ENCODE data around the gene NIT1.

NIT1 gene

GRCh38 chr1:161153682-161154337, 35.9 kb downstream of the NIT1 start, which contains the start of gene UFC1:
Gene UFC1, plus strand, starts transcription at chr1:161153978. Its CDS starts 20 bp downstream, at chr1:161153998.
- peak; percentile 55 to 65 for DNase-seq (ENCODE audit: low read depth in 2 of 2)

- DNase-seq (ENCODE audit: low read depth in 2 of 2), result no peak
Measured at GRCh38 chr1:161157867-161158266, 40.0 kb downstream of the NIT1 start.

GRCh38 chr1:161158316-161159010, 40.6 kb downstream of the NIT1 start:
- no peak for DNase-seq (ENCODE audit: low read depth in 2 of 2)

GRCh38 chr1:161159087-161159912, 41.4 kb downstream of the NIT1 start, which contains the start of gene USP21:
Gene USP21, plus strand, starts transcription at chr1:161159500. Its CDS starts 1,141 bp downstream, at chr1:161160641.
- DNase-seq (ENCODE audit: low read depth in 2 of 2), result peak; percentile 82 to 83

GRCh38 chr1:161159913-161160243, 42.0 kb downstream of the NIT1 start:
- DNase-seq (ENCODE audit: low read depth in 2 of 2), result no peak

- DNase-seq (ENCODE audit: low read depth in 2 of 2), result no peak
Measured at GRCh38 chr1:161160671-161161145, 42.8 kb downstream of the NIT1 start.

GRCh38 chr1:161161652-161162051, 43.7 kb downstream of the NIT1 start:
- DNase-seq (ENCODE audit: low read depth in 2 of 2), result no peak

- no peak for DNase-seq (ENCODE audit: low read depth in 2 of 2)
Measured at GRCh38 chr1:161162052-161162451, 44.1 kb downstream of the NIT1 start.

GRCh38 chr1:161162806-161163205, 44.9 kb downstream of the NIT1 start:
- DNase-seq (ENCODE audit: low read depth in 2 of 2), result no peak

- no peak for DNase-seq (ENCODE audit: low read depth in 2 of 2)
Measured at GRCh38 chr1:161163793-161164192, 45.9 kb downstream of the NIT1 start.

GRCh38 chr1:161164901-161165610, 47.2 kb downstream of the NIT1 start:
- DNase-seq (ENCODE audit: low read depth in 2 of 2), result no peak

- DNase-seq (ENCODE audit: low read depth in 2 of 2), result peak; percentile 78 to 87
Measured at GRCh38 chr1:161165742-161166668, 48.1 kb downstream of the NIT1 start, which contains the start of gene PPOX. Gene PPOX, plus strand, starts transcription at chr1:161166426. Its CDS starts 422 bp downstream, at chr1:161166848.

- DNase-seq (ENCODE audit: low read depth in 2 of 2), result no peak
Measured at GRCh38 chr1:161166669-161167548, 49.0 kb downstream of the NIT1 start.

GRCh38 chr1:161168906-161169305, 51.0 kb downstream of the NIT1 start:
- DNase-seq (ENCODE audit: low read depth in 2 of 2), result no peak

Data from stimulated activated CD8-positive, alpha-beta memory T cell treated with anti-CD3 and anti-CD28 coated beads, Interleukin-15, amount 100 ng/mL, for 4 hours (primary cell).